CD4-positive, alpha-beta T cell (primary cell): ENCODE results near the gene BICDL1. TPM values are rescaled to one million over a fixed set of nuclear protein-coding genes. Genes with fewer than 3 reads are reported as not detected.

ENCODE experiments used
- ATAC-seq: fragments of 200-7000 bp; cut with Tn5 transposase; one replicate; pipeline ENCODE4 v1.10.0; 2022; ENCODE audit warnings: mild to moderate bottlenecking; ENCODE audit not compliant: poor library complexity
- CTCF ChIA-PET: fragments of 350-600 bp; sonication (Branson Sonifier 250); formaldehyde crosslinking; loops from one replicate; lab custom pipeline; 2021; ENCODE audit warnings: antibody characterized with exemption, inconsistent platforms; lab: Charles Lee
- POLR2A ChIA-PET: fragments of 350-600 bp; sonication (Branson Sonifier 250); formaldehyde crosslinking; loops from one replicate; lab custom pipeline; 2021; ENCODE audit warnings: antibody characterized with exemption, inconsistent platforms; lab: Charles Lee
- DNase-seq, 14 experiments: peaks; one replicate each; pipeline ENCODE4 v3.0.0-alpha.2; 2013 to 2020; ENCODE audit warnings: mixed read lengths in 2 of 14
- H3K27ac ChIP-seq, 2 donors: one replicate each; pipeline versions ENCODE4 v1.5.1 to v1.7.0; 2013; ENCODE audit warnings: low read length in 2 of 2, low read depth in 1 of 2, mild to moderate bottlenecking in 1 of 2
- H3K27me3 ChIP-seq, 2 experiments: 1 replicate in 1 of 2; 2 replicates in 1 of 2; pipeline versions ENCODE4 v1.6.1 to v1.7.0; 2013; ENCODE audit warnings: low read length in 2 of 2, control low read depth in 1 of 2, mild to moderate bottlenecking in 1 of 2, moderate library complexity in 1 of 2; ENCODE audit not compliant: insufficient read depth in 2 of 2, control insufficient read depth in 1 of 2
- H3K36me3 ChIP-seq: one replicate; pipeline ENCODE4 v1.6.1; 2013; ENCODE audit warnings: low read length, control low read depth; ENCODE audit not compliant: insufficient read depth
- H3K4me1 ChIP-seq: one replicate; pipeline ENCODE4 v1.6.1; 2013; ENCODE audit warnings: low read length, control low read depth; ENCODE audit not compliant: insufficient read depth
- H3K4me3 ChIP-seq: one replicate; pipeline ENCODE4 v1.5.1; 2013; ENCODE audit warnings: mild to moderate bottlenecking, low read length, moderate library complexity
- H3K9me3 ChIP-seq, 2 experiments: 1 replicate in 1 of 2; 2 replicates in 1 of 2; pipeline versions ENCODE4 v1.6.1 to v1.7.0; 2013; ENCODE audit warnings: low read length in 2 of 2, mild to moderate bottlenecking in 2 of 2, control low read depth in 1 of 2, moderate library complexity in 1 of 2; ENCODE audit not compliant: control insufficient read depth in 1 of 2, insufficient read depth in 1 of 2
- H3K27ac Mint-ChIP-seq: one replicate; pipeline ENCODE4 v1.8.0; 2020; ENCODE audit warnings: mixed read lengths
- H3K27me3 Mint-ChIP-seq: one replicate; pipeline ENCODE4 v1.8.0; 2021; ENCODE audit warnings: mixed read lengths
- H3K36me3 Mint-ChIP-seq: one replicate; pipeline ENCODE4 v1.8.0; 2021; ENCODE audit warnings: low read depth, mixed read lengths
- H3K4me1 Mint-ChIP-seq: one replicate; pipeline ENCODE4 v1.8.0; 2021; ENCODE audit warnings: low read depth, mixed read lengths
- H3K4me3 Mint-ChIP-seq: one replicate; pipeline ENCODE4 v1.8.0; 2020; ENCODE audit warnings: mild to moderate bottlenecking, mixed read lengths
- H3K9me3 Mint-ChIP-seq: one replicate; pipeline ENCODE4 v1.8.0; 2020; ENCODE audit warnings: mixed read lengths
- intact Hi-C, 2 experiments: fragments of 100-400 bp; cut with DNase I in 1 of 2; cut with micrococcal nuclease in 1 of 2; formaldehyde crosslinking; loops; one replicate each; pipeline versions ENCODE4 v1.15.1 to v1.9.0; 2023 to 2025; cut with DNase I, micrococcal nuclease
- total RNA-seq, 174 experiments: library from RNA in 2 of 174; stranded (reverse) in 2 of 174; gene quantifications; one replicate each; pipeline ENCODE4 v1.2.3 and lab custom pipeline; 2021 to 2026
- TF ChIP-seq, protein P1 (sequence below): fragments of 200-600 bp; IDR thresholded peaks from one replicate; pipeline ENCODE4 v1.8.0; 2022; ENCODE audit warnings: antibody characterized with exemption, mild to moderate bottlenecking

The BICDL1 gene
- total RNA-seq, 2 experiments from 2014 or later, result 143 to 146 TPM

- no peak for DNase-seq
- H3K36me3 Mint-ChIP-seq, result peaks cover 59% of the 10 kb centered on the region
Measured at GRCh38 chr12:120095331-120095730, 106.3 kb downstream of the BICDL1 start.

DNA sequence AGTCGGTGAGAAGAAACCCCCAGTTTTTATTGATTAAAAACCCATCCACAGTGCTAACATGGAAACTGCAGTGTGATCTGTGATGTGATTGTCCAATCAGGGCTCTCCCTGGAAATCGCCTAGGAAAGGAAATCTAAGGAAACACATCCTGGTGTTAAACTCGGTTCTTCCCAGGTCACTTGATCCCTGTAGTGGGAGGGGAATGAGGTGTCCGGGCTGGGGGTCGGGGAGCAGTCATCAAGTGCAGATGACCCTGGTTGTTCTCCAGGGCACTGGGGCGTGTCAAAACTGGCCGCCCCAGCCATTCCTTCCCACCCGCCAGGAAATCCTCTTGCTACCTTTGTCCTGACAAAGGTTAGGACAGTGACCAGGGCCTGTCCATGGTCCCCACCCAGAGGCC, 106.7 kb downstream of the BICDL1 start:
- H3K27me3 Mint-ChIP-seq, result no peaks in the 10 kb centered on the region
- H3K9me3 Mint-ChIP-seq, result no peaks in the 10 kb centered on the region
- H3K27ac Mint-ChIP-seq, result peak overlapping the region; percentile 44
- H3K4me1 Mint-ChIP-seq, result no peaks in the 10 kb centered on the region
- Histone ChIP-seq H3K4me1 (peaks cover 8% of the 10 kb centered on the region), H3K36me3 (peaks cover 84% of the 10 kb centered on the region), H3K4me3 (no peak overlapping the region), H3K27me3 (no peaks in the 10 kb centered on the region), H3K27ac (no peak overlapping the region), H3K9me3 (no peaks in the 10 kb centered on the region)
- peaks cover 60% of the 10 kb centered on the region for H3K36me3 Mint-ChIP-seq
- POLR2A ChIA-PET, result interaction anchor here (1.1 kb wide), 1 partner anchor 107 kb away, joined by 5 read pairs; the partner anchor contains the start of gene BICDL1
- ATAC-seq (no peak), DNase-seq (no peak)
- intact Hi-C loops, result no loop called here
- CTCF ChIA-PET, result no interaction called here
- H3K4me3 Mint-ChIP-seq, result no peak overlapping the region
- TF ChIP-seq, protein P1, sequence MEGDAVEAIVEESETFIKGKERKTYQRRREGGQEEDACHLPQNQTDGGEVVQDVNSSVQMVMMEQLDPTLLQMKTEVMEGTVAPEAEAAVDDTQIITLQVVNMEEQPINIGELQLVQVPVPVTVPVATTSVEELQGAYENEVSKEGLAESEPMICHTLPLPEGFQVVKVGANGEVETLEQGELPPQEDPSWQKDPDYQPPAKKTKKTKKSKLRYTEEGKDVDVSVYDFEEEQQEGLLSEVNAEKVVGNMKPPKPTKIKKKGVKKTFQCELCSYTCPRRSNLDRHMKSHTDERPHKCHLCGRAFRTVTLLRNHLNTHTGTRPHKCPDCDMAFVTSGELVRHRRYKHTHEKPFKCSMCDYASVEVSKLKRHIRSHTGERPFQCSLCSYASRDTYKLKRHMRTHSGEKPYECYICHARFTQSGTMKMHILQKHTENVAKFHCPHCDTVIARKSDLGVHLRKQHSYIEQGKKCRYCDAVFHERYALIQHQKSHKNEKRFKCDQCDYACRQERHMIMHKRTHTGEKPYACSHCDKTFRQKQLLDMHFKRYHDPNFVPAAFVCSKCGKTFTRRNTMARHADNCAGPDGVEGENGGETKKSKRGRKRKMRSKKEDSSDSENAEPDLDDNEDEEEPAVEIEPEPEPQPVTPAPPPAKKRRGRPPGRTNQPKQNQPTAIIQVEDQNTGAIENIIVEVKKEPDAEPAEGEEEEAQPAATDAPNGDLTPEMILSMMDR, result no peak

More at GRCh38 chr12:120095331-120095730, 106.3 kb downstream of the BICDL1 start:
- ChIA-PET POLR2A (no interaction called here), CTCF (no interaction called here)
- no peak for ATAC-seq
- Histone ChIP-seq H3K27ac (no peak overlapping the region), H3K36me3 (peaks cover 82% of the 10 kb centered on the region), H3K4me1 (peaks cover 4% of the 10 kb centered on the region), H3K4me3 (no peak overlapping the region), H3K9me3 (no peaks in the 10 kb centered on the region), H3K27me3 (no peaks in the 10 kb centered on the region)
- no peak overlapping the region for H3K27ac Mint-ChIP-seq
- intact Hi-C loops, result no loop called here
- no peaks in the 10 kb centered on the region for H3K27me3 Mint-ChIP-seq
- TF ChIP-seq, protein P1, result no peak
- H3K4me3 Mint-ChIP-seq, result no peak overlapping the region
- H3K4me1 Mint-ChIP-seq, result no peaks in the 10 kb centered on the region
- H3K9me3 Mint-ChIP-seq, result no peaks in the 10 kb centered on the region

DNA sequence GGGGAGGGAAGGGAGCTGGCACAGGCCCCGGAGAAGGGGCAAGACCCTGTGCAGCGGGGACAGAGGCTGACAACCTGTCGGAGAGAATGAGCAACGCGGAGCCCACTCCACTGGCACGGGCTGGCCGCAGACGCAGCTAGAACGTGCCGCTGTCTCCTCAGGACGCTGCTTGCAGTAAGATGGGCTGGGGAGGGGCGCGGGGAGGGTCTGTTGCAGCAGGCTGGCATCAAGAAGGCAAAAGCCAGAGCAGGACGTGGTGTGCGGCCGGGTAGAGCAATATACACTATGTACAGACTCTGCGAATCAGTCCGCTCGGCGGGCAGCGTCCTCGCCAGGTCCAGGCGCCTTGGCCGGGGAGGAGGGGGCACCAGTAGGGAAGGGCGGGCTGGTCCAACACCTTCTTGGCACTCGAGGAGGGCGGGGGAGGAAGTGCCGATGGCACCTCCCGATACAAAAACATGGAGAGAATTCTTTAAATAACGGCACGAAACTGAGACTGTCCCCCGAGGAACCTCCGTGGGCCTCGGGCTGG, 107.7 kb downstream of the BICDL1 start:
- CTCF ChIA-PET, result interaction anchor here (2.5 kb wide), 1 partner anchor 10 kb away, joined by 8 read pairs; no protein-coding TSS in a partner anchor
- intact Hi-C loops, result no loop called here
- H3K36me3 ChIP-seq, result peaks cover 89% of the 10 kb centered on the region
- Mint-ChIP-seq H3K27me3 (no peaks in the 10 kb centered on the region), H3K9me3 (no peaks in the 10 kb centered on the region), H3K27ac (peak overlapping the region; percentile 44), H3K4me3 (no peak overlapping the region), H3K36me3 (peaks cover 60% of the 10 kb centered on the region), H3K4me1 (peaks cover 6% of the 10 kb centered on the region)
- no peak overlapping the region for H3K27ac ChIP-seq
- H3K4me3 ChIP-seq, result no peak overlapping the region
- H3K9me3 ChIP-seq, result no peaks in the 10 kb centered on the region
- DNase-seq (no peak), ATAC-seq (no peak)
- TF ChIP-seq, protein P1, result no peak
- no peaks in the 10 kb centered on the region for H3K27me3 ChIP-seq
- peaks cover 18% of the 10 kb centered on the region for H3K4me1 ChIP-seq
- POLR2A ChIA-PET, result interaction anchor here (1.1 kb wide), 1 partner anchor 108 kb away, joined by 5 read pairs; the partner anchor contains the start of gene BICDL1
